Large intestine (tissue), 12 donors: ENCODE data around the gene PPFIA2. TPM values are rescaled to one million over a fixed set of nuclear protein-coding genes. Genes with fewer than 3 reads are reported as not detected.

Experiments
- DNase-seq, 2 donors: peaks; one replicate each; pipeline versions ENCODE4 v3.0.0 to v3.0.0-alpha.2; 2013
- H3K27ac ChIP-seq: one replicate; pipeline ENCODE4 v1.5.1; 2013; ENCODE audit warnings: low read length
- H3K27me3 ChIP-seq: 2 replicates; pipeline ENCODE4 v1.6.1; 2013; ENCODE audit warnings: low read length; ENCODE audit not compliant: control insufficient read depth, insufficient read depth
- H3K36me3 ChIP-seq: 2 replicates; pipeline ENCODE4 v1.6.1; 2013; ENCODE audit warnings: low read length; ENCODE audit not compliant: control insufficient read depth, insufficient read depth
- H3K4me1 ChIP-seq: one replicate; pipeline ENCODE4 v1.6.1; 2013; ENCODE audit warnings: low read length; ENCODE audit not compliant: control insufficient read depth, insufficient read depth
- H3K4me3 ChIP-seq: one replicate; pipeline ENCODE4 v1.5.1; 2013; ENCODE audit warnings: low read length
- H3K9me3 ChIP-seq: one replicate; pipeline ENCODE4 v1.6.1; 2013; ENCODE audit warnings: mild to moderate bottlenecking, low read depth, low read length, moderate library complexity; ENCODE audit not compliant: control insufficient read depth
- WGBS: methylation state at CpG from one replicate; pipeline ENCODE4 v1.1.5; 2013; ENCODE audit warnings: low lambda C conversion rate; ENCODE audit not compliant: insufficient coverage; 5-methylcytosine and 5-hydroxymethylcytosine counted together
- long read RNA-seq, 11 donors: transcript quantifications; one replicate each; lab custom pipeline, GENCODE V29; 2026
- polyA plus RNA-seq: library from polyadenylated mRNA; unstranded; fragments of 120-200 nt; gene quantifications from one replicate; pipeline ENCODE4 v1.2.1, GENCODE V29; 2013

Gene PPFIA2
- polyA plus RNA-seq = 2.4 TPM
- long read RNA-seq, donor 1 = 0 reads
- long read RNA-seq, donor 2 = 0 reads
- long read RNA-seq, donor 3 = 0 reads
- long read RNA-seq, donor 4 = 0 reads
- long read RNA-seq, donor 5 = 0 reads
- long read RNA-seq, donor 6 = 0 reads
- long read RNA-seq, donor 7 = 0 reads
- long read RNA-seq, donor 8 = 0 reads
- long read RNA-seq, donor 9 = 0 reads
- long read RNA-seq, donor 10 = 0 reads
- long read RNA-seq, donor 11 = 0 reads

- H3K27me3 ChIP-seq = peaks cover 26% of the 10 kb centered on the region
- H3K4me3 ChIP-seq = peak within 1 kb of the TSS; percentile 54
- H3K36me3 ChIP-seq = no peaks in the 10 kb centered on the region
- 17% methylated on average over 4 of the region's 34 CpGs for WGBS
- H3K27ac ChIP-seq = peak within 1 kb of the TSS; percentile 45
- peaks cover 5% of the 10 kb centered on the region for H3K9me3 ChIP-seq
- H3K4me1 ChIP-seq = no peaks in the 10 kb centered on the region
- DNase-seq = peak; percentile 28 to 31
Observed at GRCh38 chr12:81759190-81760051, at the start of gene PPFIA2. PPFIA2 (minus strand) TSS chr12:81759350.

- WGBS = 90% methylated on average over 5 of the region's 8 CpGs
- Histone ChIP-seq H3K4me1 (no peaks in the 10 kb centered on the region), H3K27ac (no peak overlapping the region), H3K36me3 (no peaks in the 10 kb centered on the region), H3K27me3 (no peaks in the 10 kb centered on the region), H3K4me3 (no peak overlapping the region), H3K9me3 (no peaks in the 10 kb centered on the region)
- no peak for DNase-seq
Observed at GRCh38 chr12:81800298-81801148, 41.4 kb upstream of the PPFIA2 start.

GRCh38 chr12:81798294-81798693 is 39.1 kb upstream of the PPFIA2 start:
- Histone ChIP-seq H3K4me3 (no peak overlapping the region), H3K36me3 (no peaks in the 10 kb centered on the region), H3K27me3 (no peaks in the 10 kb centered on the region), H3K27ac (no peak overlapping the region), H3K4me1 (no peaks in the 10 kb centered on the region), H3K9me3 (no peaks in the 10 kb centered on the region)
- WGBS = 80% methylated on average over 1 of the region's 6 CpGs
- DNase-seq = no peak

GRCh38 chr12:81797100-81797499 is 38.0 kb upstream of the PPFIA2 start:
- Histone ChIP-seq H3K36me3 (no peaks in the 10 kb centered on the region), H3K27me3 (no peaks in the 10 kb centered on the region), H3K27ac (no peak overlapping the region), H3K4me3 (no peak overlapping the region), H3K9me3 (no peaks in the 10 kb centered on the region), H3K4me1 (no peaks in the 10 kb centered on the region)
- no CpG with 5 or more reads among the region's 3 CpGs for WGBS
- DNase-seq = no peak

- H3K4me1 ChIP-seq = no peaks in the 10 kb centered on the region
- no peaks in the 10 kb centered on the region for H3K36me3 ChIP-seq
- H3K4me3 ChIP-seq = no peak overlapping the region
- H3K9me3 ChIP-seq = no peaks in the 10 kb centered on the region
- no peak for DNase-seq
- H3K27me3 ChIP-seq = no peaks in the 10 kb centered on the region
- 90% methylated on average over 2 of the region's 2 CpGs for WGBS
- no peak overlapping the region for H3K27ac ChIP-seq
Observed at GRCh38 chr12:81792666-81793065, 33.5 kb upstream of the PPFIA2 start.

GRCh38 chr12:81779216-81779615 is 20.1 kb upstream of the PPFIA2 start:
- Histone ChIP-seq H3K4me3 (no peak overlapping the region), H3K9me3 (no peaks in the 10 kb centered on the region), H3K27ac (no peak overlapping the region), H3K4me1 (no peaks in the 10 kb centered on the region), H3K27me3 (no peaks in the 10 kb centered on the region), H3K36me3 (no peaks in the 10 kb centered on the region)
- DNase-seq = no peak

- Histone ChIP-seq H3K9me3 (no peaks in the 10 kb centered on the region), H3K4me3 (no peak overlapping the region), H3K27me3 (no peaks in the 10 kb centered on the region), H3K27ac (no peak overlapping the region), H3K4me1 (no peaks in the 10 kb centered on the region), H3K36me3 (no peaks in the 10 kb centered on the region)
- 100% methylated on average over 1 of the region's 2 CpGs for WGBS
- no peak for DNase-seq
Observed at GRCh38 chr12:81778719-81779118, 19.6 kb upstream of the PPFIA2 start.

GRCh38 chr12:81758421-81759189 is 545 bp downstream of the PPFIA2 start:
- peak overlapping the region; percentile 54 for H3K4me3 ChIP-seq
- H3K27ac ChIP-seq = peak overlapping the region; percentile 45
- peaks cover 5% of the 10 kb centered on the region for H3K9me3 ChIP-seq
- H3K4me1 ChIP-seq = no peaks in the 10 kb centered on the region
- WGBS = no CpG with 5 or more reads among the region's 50 CpGs
- peak; percentile 1 to 17 for DNase-seq
- H3K27me3 ChIP-seq = peaks cover 26% of the 10 kb centered on the region
- H3K36me3 ChIP-seq = no peaks in the 10 kb centered on the region

GRCh38 chr12:81757731-81758365 is 1.3 kb downstream of the PPFIA2 start:
- peaks cover 26% of the 10 kb centered on the region for H3K27me3 ChIP-seq

More at GRCh38 chr12:81757731-81758365, 1.3 kb downstream of the PPFIA2 start:
- Histone ChIP-seq H3K27ac (no peak overlapping the region), H3K4me3 (peak overlapping the region; percentile 54), H3K36me3 (no peaks in the 10 kb centered on the region), H3K4me1 (no peaks in the 10 kb centered on the region), H3K9me3 (peaks cover 5% of the 10 kb centered on the region)
- 26% methylated on average over 3 of the region's 7 CpGs for WGBS
- peak in 1 of 2 donors; percentile 3 for DNase-seq
